Breast epithelium (tissue), 4 donors: ENCODE data around the gene ZGPAT. TPM values are rescaled to one million over a fixed set of nuclear protein-coding genes. Genes with fewer than 3 reads are reported as not detected.
A peak's percentile ranks its signal among the peaks of the same experiment; 100 is the strongest.

ENCODE experiments used
- DNase-seq, 2 donors: peaks; one replicate each; pipeline ENCODE4 v3.0.0-alpha.2; 2019; ENCODE audit warnings: low spot score in 2 of 2
- H3K27ac ChIP-seq, 2 donors: fragments of 200-600 bp; sonication (generic) in 1 of 2; one replicate each; pipeline ENCODE4 v1.5.1; 2016 to 2019; ENCODE audit warnings: mild to moderate bottlenecking in 1 of 2
- H3K27me3 ChIP-seq, 2 donors: fragments of 200-600 bp; sonication (generic) in 1 of 2; one replicate each; pipeline versions ENCODE4 v1.5.1 to v1.6.0; 2017 to 2019; ENCODE audit warnings: control low read depth in 1 of 2, mild to moderate bottlenecking in 1 of 2
- H3K36me3 ChIP-seq: fragments of 200-600 bp; one replicate; pipeline ENCODE4 v1.5.1; 2019
- H3K4me1 ChIP-seq, 2 donors: fragments of 200-600 bp; sonication (generic); one replicate each; pipeline ENCODE4 v1.5.1; 2016 to 2019; ENCODE audit warnings: control low read depth in 1 of 2
- H3K4me3 ChIP-seq, 3 donors: fragments of 200-600 bp; sonication (generic); 1 replicate in 2 of 3; 2 replicates in 1 of 3; pipeline ENCODE4 v1.5.1; 2016 to 2019; ENCODE audit warnings: mild to moderate bottlenecking in 3 of 3, moderate library complexity in 2 of 3
- H3K9me3 ChIP-seq, 2 donors: fragments of 200-600 bp; sonication (generic) in 1 of 2; one replicate each; pipeline ENCODE4 v1.5.1; 2016 to 2019; ENCODE audit warnings: control low read depth in 1 of 2
- CTCF ChIP-seq, 3 donors: fragments of 450-650 bp; IDR thresholded peaks; one replicate each; pipeline ENCODE4 v1.5.1; 2016 to 2017; ENCODE audit warnings: antibody characterized with exemption in 3 of 3, mild to moderate bottlenecking in 3 of 3, moderate library complexity in 3 of 3
- POLR2A ChIP-seq: fragments of 450-650 bp; IDR thresholded peaks from one replicate; pipeline ENCODE4 v1.6.1; 2016; ENCODE audit warnings: antibody characterized with exemption, mild to moderate bottlenecking, moderate library complexity
- POLR2AphosphoS5 ChIP-seq, 3 donors: sonication (generic); formaldehyde crosslinking; IDR thresholded peaks; one replicate each; pipeline ENCODE4 v1.6.1; 2017; ENCODE audit warnings: antibody characterized with exemption in 3 of 3
- intact Hi-C: fragments of 100-400 bp; cut with DNase I; formaldehyde crosslinking; loops from one replicate; pipeline ENCODE4 v1.15.1; 2023; ENCODE audit warnings: low total_unique reads
- total RNA-seq, 3 donors: library from RNA; depleted of rRNA; stranded (reverse); fragments of >200 nt; gene quantifications; one replicate each; pipeline ENCODE4 v1.1.0, GENCODE V29; 2016

ZGPAT gene
- total RNA-seq, 3 donors from 2014 or later = 17.6 to 26.9 (median 24.9) TPM

GRCh38 chr20:63696628-63697356, 11.0 kb upstream of the ZGPAT start, which contains the start of gene TNFRSF6B:
TSS of gene TNFRSF6B (plus strand) at chr20:63696652. CDS start at chr20:63696768, 116 bp downstream.
- no peak for TF ChIP-seq POLR2AphosphoS5 (IDR thresholded peaks at IDR 0.05)
- no peak for TF ChIP-seq POLR2A
- TF ChIP-seq CTCF (IDR thresholded peaks at IDR 0.05) = no peak
- intact Hi-C loops = no loop called here
- H3K9me3 ChIP-seq = no peaks in the 10 kb centered on the region
- no peak for DNase-seq
- H3K4me1 ChIP-seq = peaks cover 14 to 17% of the 10 kb centered on the region in 2 donors
- no peaks in the 10 kb centered on the region for H3K36me3 ChIP-seq
- H3K27ac ChIP-seq = peak within 1 kb of the TSS in 1 of 2 donors; percentile 34
- H3K4me3 ChIP-seq = peak within 1 kb of the TSS; percentile 34 to 57 (median 34)
- H3K27me3 ChIP-seq = no peaks in the 10 kb centered on the region

GRCh38 chr20:63697357-63697867, 10.4 kb upstream of the ZGPAT start:
- DNase-seq = no peak
- Histone ChIP-seq H3K27me3 (no peaks in the 10 kb centered on the region), H3K9me3 (no peaks in the 10 kb centered on the region), H3K4me3 (peak overlapping the region; percentile 34 to 57 (median 34)), H3K27ac (peak overlapping the region in 1 of 2 donors; percentile 34), H3K4me1 (peaks cover 14 to 17% of the 10 kb centered on the region in 2 donors), H3K36me3 (no peaks in the 10 kb centered on the region)
- intact Hi-C loops = no loop called here
- TF ChIP-seq POLR2A = no peak
- TF ChIP-seq CTCF (IDR thresholded peaks at IDR 0.05) = no peak
- no peak for TF ChIP-seq POLR2AphosphoS5 (IDR thresholded peaks at IDR 0.05)

GRCh38 chr20:63697868-63698545, 9.8 kb upstream of the ZGPAT start:
- Histone ChIP-seq H3K27ac (peak overlapping the region in 1 of 2 donors; percentile 34), H3K9me3 (no peaks in the 10 kb centered on the region), H3K27me3 (no peaks in the 10 kb centered on the region), H3K36me3 (no peaks in the 10 kb centered on the region), H3K4me1 (peaks cover 14 to 17% of the 10 kb centered on the region in 2 donors), H3K4me3 (peak overlapping the region in 2 of 3 donors; percentile 34 to 57)
- intact Hi-C loops = no loop called here
- DNase-seq = peak in 1 of 2 donors; percentile 49
- TF ChIP-seq CTCF (IDR thresholded peaks at IDR 0.05) = no peak
- no peak for TF ChIP-seq POLR2A
- TF ChIP-seq POLR2AphosphoS5 (IDR thresholded peaks at IDR 0.05) = no peak

GRCh38 chr20:63698739-63699465, 8.9 kb upstream of the ZGPAT start:
- peak overlapping the region; percentile 52 to 96 for H3K27ac ChIP-seq
- TF ChIP-seq POLR2AphosphoS5 (IDR thresholded peaks at IDR 0.05) = peak in 1 of 3 donors; percentile 69
- no peak for TF ChIP-seq CTCF (IDR thresholded peaks at IDR 0.05)
- TF ChIP-seq POLR2A = no peak
- H3K4me1 ChIP-seq = peaks cover 14 to 17% of the 10 kb centered on the region in 2 donors
- no peaks in the 10 kb centered on the region for H3K36me3 ChIP-seq
- intact Hi-C loops = no loop called here
- peak in 1 of 2 donors; percentile 53 for DNase-seq
- H3K27me3 ChIP-seq = no peaks in the 10 kb centered on the region
- H3K9me3 ChIP-seq = no peaks in the 10 kb centered on the region
- H3K4me3 ChIP-seq = peak overlapping the region in 1 of 3 donors; percentile 52
